ENCODE measurements around the gene PHC2. TPM values are rescaled to one million over a fixed set of nuclear protein-coding genes. Genes with fewer than 3 reads are reported as not detected.

The PHC2 gene
- total RNA-seq, 1 experiment from 2014 or later = 9.4 TPM

DNA sequence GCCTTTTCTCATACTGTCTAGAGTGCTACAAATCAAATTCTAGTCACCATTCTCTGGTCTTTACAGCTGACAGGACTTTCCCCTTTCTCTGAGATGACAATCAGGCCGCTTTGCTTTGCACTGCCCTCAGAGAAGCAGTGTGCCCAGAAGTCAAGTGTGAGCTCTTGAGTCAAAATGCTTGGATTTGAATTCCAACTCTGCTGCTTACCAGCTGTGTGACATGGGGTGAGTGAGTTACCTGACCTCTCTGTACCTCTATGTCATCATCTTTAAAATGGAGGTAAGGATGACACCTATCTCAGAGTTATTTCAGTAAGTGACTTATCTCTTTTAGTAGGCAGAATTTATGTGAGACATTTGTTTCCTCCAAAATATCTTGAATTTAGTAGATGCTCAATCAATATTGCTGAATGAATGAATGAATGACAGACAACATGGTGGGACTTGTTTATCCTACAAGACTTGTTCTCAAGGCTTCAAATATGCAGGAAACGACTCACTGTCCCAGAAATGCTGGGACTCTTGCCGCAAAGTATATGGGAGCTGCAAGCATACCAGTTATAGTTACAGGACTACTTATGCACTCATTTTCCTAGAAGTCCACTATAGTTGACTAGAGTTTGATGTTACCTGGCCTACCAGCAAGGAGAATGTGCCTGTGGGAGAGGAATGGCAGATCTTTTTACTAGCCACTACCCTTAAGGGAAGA lies 71.9 kb downstream of the PHC2 start:
- H3K4me2 ChIP-seq (ENCODE audit: insufficient read depth, insufficient read length, low read length) = no peak overlapping the region
- H4K8ac ChIP-seq (replicated peaks; ENCODE audit: insufficient read length, low read depth, low read length) = no peak overlapping the region

More for the DNA sequence above, 71.9 kb downstream of the PHC2 start:
- TF ChIP-seq CTCF (conservative IDR thresholded peaks at IDR 0.05) = no peak
- Histone ChIP-seq H2BK15ac (ENCODE audit: low read depth, low read length) (no peak overlapping the region), H4K5ac (ENCODE audit: insufficient read length, low read depth, low read length) (no peak overlapping the region), H3K79me1 (ENCODE audit: insufficient read depth, low read depth, low read length, poor library complexity, severe bottlenecking) (no peaks in the 10 kb centered on the region), H2BK12ac (ENCODE audit: insufficient read length, low read depth, low read length) (no peak overlapping the region), H3K4ac (ENCODE audit: low read depth, low read length) (no peak overlapping the region), H3K27me3 (ENCODE audit: insufficient read depth, low read length) (peaks cover under 1% of the 10 kb centered on the region; the same call in 1 of the 2 replicates), H3K27ac (ENCODE audit: insufficient read length, low read depth, low read length) (no peak overlapping the region), H2BK20ac (ENCODE audit: low read depth, low read length, poor library complexity, severe bottlenecking) (no peak overlapping the region), H3T11ph (ENCODE audit: low read length) (no peak overlapping the region), H2AFZ (ENCODE audit: low read length) (no peak overlapping the region), H4K20me1 (ENCODE audit: control insufficient read depth, insufficient read depth, insufficient read length) (no peaks in the 10 kb centered on the region), H3K23ac (ENCODE audit: insufficient read length, low read depth, low read length) (no peak overlapping the region), H3K56ac (ENCODE audit: insufficient read length, low read depth, low read length) (no peak overlapping the region), H2AK5ac (ENCODE audit: insufficient read length, low read length) (no peak overlapping the region), H3K23me2 (ENCODE audit: insufficient read length, low read depth, low read length, poor library complexity, severe bottlenecking) (no peaks in the 10 kb centered on the region), H2BK120ac (ENCODE audit: low read depth, low read length, poor library complexity, severe bottlenecking) (no peak overlapping the region), H3K18ac (ENCODE audit: insufficient read length, low read depth, low read length) (no peak overlapping the region), H2BK5ac (ENCODE audit: insufficient read length, low read length) (no peak overlapping the region), H3K9ac (ENCODE audit: extremely low read depth, insufficient read length, low read length) (no peak overlapping the region), H4K91ac (ENCODE audit: insufficient read length, low read depth, low read length) (no peak overlapping the region), H3K79me2 (ENCODE audit: insufficient read depth, low read length) (no peaks in the 10 kb centered on the region), H3K9me3 (ENCODE audit: control insufficient read depth, low read depth, low read length) (no peaks in the 10 kb centered on the region), H3K14ac (ENCODE audit: insufficient read depth, low read length) (no peak overlapping the region), H3K4me1 (ENCODE audit: insufficient read depth, low read length) (peaks cover 12% of the 10 kb centered on the region; the same call in 1 of the 2 replicates)
- WGBS (ENCODE audit: extremely low coverage, insufficient read length, low lambda C conversion rate) = no CpG with 5 or more reads among the region's 3 CpGs
- no peak overlapping the region for H3K27ac Mint-ChIP-seq
- no peak for DNase-seq
- H3K4me3 Mint-ChIP-seq = no peak overlapping the region
- H3K27me3 Mint-ChIP-seq (ENCODE audit: low read depth) = peaks cover 72% of the 10 kb centered on the region
- peaks cover 29 to 37% of the 10 kb centered on the region in 2 experiments for H3K4me1 Mint-ChIP-seq
- H3K36me3 Mint-ChIP-seq (ENCODE audit: insufficient read depth in 1 of 3, low read depth in 3 of 3) = peaks cover 0 to 5% (median 0%) of the 10 kb centered on the region in 3 experiments; a peak in 3 of 7 replicates
- no peaks in the 10 kb centered on the region; a peak in 1 of 5 replicates for H3K9me3 Mint-ChIP-seq

All from H9 (cell line).